GM18511 (cell line): ENCODE results near the gene BIN1.

Source experiments
- ATAC-seq: cut with Tn5 transposase; IDR thresholded peaks from one replicate; pipeline ENCODE4 v1.9.1; 2021; ENCODE audit warnings: mild to moderate bottlenecking, moderate library complexity; ENCODE audit not compliant: unreplicated experiment

Gene BIN1

DNA sequence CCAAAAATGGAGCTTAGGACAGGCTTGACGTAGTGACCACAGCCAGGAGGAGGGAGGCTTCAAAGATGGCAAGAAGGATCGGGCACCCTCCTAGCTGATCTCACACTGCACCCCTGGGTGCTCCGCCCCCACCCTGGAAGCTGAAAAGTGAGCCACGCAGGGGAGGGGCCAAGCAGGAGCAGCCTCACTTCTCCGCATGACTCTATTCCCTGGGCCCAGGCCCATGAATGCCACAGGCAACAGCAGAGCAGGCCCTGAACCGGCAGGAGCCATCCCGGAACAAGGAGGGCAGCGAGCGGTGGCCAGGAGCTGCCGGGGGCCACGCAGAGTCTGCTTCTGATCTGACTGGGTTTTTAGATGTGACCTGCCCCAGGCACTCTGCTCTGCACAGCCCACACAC lies 30.0 kb downstream of the BIN1 start:
- ATAC-seq: no peak

DNA sequence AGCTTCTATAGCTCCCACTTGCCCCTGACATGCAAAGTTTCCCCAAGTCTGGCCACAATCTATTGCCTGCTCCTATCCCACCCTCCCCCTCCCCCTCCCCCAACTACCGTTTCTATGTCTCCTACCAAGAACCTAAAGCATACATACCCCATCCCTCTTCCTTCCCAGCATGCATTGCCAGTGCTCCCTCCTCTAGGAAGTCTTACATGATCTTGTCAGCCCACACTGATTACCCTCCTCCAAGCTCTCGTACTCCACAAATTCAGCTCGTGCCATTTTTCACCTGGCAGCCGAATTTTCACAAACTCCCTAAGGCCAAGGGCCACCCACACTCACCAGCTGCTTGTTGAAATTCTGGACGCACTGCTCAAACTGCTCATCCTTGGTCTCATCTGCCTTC lies 30.7 kb downstream of the BIN1 start:
- ATAC-seq: no peak

- ATAC-seq: no peak
These were observed 31.1 kb downstream of the BIN1 start for GRCh38 chr2:127075821-127076220.

DNA sequence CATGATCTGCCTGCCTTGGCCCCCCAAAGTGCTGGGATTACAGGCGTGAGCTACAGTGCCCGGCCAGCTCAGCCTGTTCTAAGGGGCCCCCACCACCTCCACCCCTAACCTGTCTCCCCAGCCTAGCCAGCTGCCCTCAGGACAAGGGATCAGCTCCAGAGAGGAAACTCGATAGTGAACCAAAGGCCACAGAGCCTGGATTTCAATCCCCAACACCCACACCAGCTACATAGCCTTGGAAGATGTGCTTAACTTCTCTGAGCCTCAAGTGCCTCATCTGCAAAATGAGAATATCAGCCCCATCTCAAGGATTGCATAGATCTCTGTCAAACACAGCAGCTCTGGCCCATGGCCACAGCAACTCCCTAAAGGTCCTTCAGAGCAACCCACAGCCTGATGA lies 32.0 kb downstream of the BIN1 start:
- ATAC-seq: no peak

DNA sequence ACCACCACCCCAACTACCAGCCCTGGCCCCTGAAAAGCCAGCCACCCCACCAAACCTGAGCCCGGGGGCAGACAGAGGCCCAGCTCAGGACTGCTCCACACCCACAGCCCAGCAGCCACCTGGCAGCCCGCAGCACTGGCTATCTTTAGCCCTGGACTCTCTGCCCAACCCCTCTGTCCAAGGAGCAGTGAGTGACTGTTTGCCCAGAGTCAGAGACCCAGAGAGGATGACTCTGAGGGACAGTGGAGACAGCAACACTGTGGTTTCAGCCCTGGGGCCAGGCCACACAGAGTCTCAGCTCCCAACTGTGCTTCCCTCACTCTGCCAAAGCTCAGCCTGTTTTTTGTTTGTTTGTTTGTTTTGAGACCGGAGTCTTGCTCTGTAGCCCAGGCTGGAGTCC lies 32.6 kb downstream of the BIN1 start:
- no peak for ATAC-seq

GRCh38 chr2:127072970-127073369 lies 34.0 kb downstream of the BIN1 start:
- ATAC-seq: no peak

DNA sequence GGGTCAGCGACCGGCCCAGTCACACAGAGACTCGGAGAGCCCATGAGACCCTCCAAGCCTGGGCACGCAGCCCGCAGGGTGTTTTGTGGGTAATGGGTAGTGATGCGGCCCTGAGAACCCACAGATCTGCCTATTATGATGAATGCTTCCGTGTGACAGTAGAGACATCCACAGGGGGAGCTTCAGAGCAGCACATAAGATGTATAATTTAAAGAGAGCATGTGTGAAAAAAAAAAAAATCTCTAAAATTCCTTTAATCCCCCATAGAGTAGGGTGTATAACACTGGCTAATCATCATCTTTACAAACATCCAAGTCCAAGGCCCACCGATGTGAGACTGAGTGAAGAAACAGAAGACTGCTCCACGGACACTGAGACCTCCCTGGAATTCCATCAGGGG lies 34.6 kb downstream of the BIN1 start:
- ATAC-seq: no peak

- ATAC-seq: no peak
These were observed 35.0 kb downstream of the BIN1 start for GRCh38 chr2:127071901-127072328.

DNA sequence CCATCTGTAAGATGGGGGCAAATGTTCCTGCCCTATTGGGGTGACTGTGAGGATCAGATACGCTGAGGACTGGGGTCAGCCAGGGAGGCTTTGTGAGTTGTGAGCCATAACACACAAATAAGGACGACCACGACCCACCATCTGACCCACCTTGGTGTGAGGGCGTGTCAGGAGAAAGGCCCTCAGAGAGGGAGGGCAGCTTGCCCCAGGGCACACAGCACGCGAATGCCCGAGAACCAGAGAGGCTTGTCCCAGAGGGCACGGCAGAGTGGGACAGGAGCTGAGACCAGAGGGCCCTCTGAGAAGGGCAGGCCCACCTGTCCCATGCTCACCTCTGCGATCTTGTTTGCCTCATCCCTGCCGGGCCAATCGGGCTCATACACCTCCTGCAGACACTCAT lies 36.7 kb downstream of the BIN1 start:
- ATAC-seq: no peak

DNA sequence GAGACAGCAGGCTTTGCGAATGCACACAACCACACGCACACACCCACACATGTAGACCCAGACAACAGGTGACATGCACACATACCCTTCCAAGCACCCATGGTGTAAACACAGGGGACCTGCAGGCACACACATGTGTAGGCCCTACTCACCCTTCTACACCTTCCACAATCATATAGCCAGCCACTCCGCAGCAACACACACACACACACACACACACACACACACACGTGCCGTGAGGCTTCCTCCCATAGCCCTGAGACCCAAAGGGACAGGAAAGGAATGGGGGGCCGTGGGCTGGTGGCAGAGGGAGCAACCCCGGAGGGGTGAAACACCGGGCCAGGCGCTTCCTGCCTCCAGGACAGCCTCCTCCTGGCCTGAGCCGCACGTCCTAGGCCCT lies 37.4 kb downstream of the BIN1 start:
- ATAC-seq: no peak

DNA sequence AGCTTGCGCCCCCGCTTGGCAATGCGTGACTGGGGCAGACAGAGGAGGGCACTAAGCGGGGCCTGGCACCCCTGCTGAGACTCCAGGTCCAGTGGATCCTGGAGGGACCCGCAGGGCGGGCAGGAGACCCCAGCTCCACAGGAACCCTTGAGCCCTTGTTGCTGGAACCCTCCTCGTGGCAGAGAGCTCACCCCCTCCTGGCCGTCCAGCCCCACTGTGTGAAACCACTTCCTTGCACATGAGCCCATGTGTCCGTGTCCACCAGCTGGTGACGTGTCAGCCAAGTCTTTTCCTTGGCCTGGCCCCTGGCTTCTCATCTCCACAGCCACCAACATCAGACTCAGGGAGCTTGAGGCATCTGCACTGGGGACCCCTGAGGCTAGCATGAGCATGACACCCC lies 38.0 kb downstream of the BIN1 start:
- no peak for ATAC-seq

DNA sequence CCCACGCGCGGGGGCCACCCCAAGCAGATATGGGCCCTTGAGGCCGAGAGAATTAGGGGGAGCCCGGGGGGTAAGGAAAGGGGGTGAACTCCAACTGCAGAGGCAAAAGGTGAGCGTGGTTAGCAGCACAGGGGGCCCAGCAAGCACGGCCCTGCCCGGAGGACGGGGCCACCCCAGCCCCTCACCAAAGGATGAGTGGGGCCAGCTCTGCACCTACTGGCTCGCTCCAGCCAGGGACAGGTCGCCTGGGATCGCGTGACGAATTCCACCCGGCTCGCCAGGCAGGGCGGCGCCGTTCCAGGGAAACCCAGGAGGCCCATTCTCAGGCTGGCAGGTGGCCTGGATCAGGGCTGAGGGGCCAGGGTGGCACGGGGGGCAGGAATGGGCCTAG lies 38.6 kb downstream of the BIN1 start:
- ATAC-seq: no peak

DNA sequence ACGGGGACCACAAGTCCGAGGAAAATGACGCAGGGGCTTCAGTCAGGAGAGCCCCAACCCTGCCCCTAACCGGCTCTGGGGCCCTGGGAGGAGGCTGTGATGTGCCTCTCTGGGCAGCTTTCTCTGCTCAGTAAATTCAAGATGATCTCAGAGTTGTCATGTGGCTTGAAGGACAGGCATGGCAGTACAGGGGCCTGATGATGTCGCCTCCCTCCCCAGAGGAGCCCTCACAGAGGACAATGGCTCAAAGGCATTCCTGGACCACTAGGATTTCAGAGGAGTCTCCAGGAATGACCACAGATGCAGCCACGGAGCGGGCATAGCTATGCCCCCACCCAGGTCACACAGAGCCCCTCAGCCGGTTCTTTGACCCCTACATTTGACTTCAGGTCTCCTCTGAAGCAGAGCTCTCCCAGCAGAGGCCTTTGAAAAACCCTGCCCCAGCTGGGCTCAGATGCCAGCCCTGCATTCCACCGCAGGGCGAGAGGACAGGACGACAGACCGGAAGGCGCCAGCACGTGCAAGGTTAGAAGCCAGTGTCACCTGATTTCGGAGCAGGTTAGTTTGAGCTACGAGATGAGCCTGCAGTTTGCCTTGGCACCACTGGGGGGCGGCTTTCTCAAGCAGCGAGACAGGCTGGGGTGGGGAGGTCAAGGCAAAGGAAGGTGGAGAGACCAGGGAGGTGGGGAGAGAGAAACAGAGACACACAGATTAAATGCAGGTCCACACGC lies 39.2 kb downstream of the BIN1 start:
- ATAC-seq: peak; percentile 38

GRCh38 chr2:127066942-127067341 lies 40.0 kb downstream of the BIN1 start:
- no peak for ATAC-seq

DNA sequence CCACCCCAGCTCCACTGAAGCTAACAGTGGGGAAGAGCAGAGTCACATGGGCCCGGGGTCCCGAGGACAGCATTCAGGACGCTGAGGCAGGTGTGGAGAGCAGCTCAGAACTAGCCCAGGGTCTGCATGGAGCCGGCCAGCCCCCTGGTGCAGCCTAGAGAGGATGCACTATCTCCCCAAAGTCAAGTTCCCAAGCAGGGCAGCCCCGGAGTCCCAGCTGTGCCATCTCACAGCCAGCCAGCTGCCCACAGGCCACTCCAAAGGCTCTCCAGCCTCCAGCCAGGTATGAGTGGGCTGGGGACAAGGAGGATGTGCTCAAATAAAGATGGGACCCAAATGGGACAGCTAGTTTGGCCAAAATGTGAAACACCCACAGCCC lies 41.0 kb downstream of the BIN1 start:
- no peak for ATAC-seq

DNA sequence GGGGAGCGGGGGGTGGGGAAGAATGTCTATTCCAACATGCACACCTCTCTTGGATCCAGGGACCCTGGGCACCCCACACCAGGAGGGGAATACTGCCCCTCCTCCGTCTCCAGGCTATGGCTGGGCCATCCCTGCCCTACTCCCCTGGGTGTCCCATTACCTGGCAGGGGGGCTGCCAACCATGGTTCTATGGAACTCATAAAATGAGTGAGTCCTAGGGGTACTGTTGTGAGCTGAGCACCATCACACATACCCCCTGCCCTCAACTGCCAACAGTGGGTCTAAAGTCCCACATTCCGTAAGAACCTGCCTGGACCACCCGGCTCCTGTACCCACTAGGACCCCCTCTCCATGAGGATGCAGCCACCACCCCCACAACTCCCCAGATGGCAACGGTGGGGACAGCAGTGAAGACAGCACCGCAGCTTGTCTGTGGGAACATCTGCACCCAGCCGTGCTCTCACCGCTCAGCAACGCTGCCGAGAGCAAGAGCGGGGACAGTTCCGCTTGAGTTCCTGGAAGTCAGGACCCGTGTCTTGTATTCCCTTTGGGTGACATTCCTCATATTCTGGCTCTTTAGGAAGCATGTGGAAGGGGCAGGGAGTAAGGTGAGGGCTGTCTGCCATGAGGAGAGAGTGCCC lies 41.5 kb downstream of the BIN1 start:
- no peak for ATAC-seq

DNA sequence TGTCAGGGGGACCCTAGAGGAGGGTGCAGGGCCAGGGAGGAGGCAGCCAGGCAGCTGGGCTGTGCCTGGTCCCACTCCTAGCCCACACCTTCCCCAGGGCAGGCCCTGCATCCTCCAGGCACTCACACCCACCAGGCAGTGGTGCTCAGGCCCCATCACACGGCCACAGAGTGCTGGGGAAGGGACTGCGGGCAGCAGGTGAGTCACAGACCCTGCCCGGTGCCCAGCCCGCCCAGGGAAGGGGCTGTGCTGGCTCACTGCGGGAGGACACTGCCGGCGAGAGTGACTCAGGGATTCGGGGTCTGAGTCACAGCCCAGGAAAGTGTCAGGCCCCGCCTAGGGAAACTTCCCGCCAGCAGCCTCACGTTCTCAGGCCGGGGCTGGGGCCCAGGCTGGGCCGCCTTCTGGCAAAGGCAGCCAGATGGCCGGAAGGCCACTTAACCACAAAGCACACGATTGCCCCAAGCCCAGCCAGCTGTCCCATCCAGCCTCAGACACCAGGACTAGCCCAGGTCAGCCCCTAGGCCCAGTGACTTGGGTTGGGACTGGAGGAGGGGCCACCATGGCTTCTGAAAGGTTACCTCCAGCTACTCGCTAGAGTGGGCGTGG lies 42.2 kb downstream of the BIN1 start:
- peak; percentile 85 for ATAC-seq

GRCh38 chr2:127063701-127064590 lies 43.0 kb downstream of the BIN1 start:
- ATAC-seq: no peak

DNA sequence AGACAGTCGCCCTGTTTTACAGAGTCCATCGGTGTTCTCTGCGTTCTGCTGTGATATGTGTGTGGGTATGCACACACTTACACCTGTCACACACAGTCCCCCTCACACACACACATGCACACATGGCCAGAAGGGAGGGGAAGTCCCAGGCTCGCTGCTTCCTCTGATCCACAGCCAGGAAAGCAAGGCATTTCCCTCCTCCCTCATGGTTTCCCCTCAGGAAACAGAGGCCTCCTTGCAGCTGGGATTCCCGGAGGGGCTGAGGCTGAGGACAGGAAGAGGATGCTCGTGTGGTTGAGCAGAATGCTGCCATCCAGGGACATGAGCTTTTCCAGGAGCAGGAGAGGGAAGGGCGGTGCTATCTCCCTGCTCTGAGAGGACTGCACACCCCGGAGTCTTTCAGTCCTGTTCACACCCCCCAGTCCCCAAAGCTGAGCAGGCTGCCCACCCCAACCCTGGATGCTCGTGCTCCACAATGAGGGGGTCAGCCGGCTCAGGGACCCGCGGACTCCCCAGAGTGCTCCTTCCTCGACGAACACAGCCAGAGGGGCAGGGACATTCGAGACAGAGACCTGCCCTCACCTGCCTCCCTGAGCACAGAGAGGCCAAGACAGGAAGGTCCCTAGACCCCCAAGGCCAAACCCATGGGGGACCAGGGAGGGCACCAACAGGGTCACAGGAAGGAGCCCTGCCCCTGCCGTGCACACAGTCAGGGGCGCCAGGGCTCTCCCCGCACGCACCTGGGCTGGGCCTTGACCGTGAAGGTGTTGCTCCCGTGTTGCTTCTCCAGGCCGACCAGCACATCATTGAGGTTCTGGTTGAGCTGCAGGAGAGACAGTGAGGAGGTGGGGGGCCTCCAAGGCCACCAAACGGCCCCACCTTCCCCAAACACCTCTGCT lies 45.3 kb downstream of the BIN1 start:
- no peak for ATAC-seq

DNA sequence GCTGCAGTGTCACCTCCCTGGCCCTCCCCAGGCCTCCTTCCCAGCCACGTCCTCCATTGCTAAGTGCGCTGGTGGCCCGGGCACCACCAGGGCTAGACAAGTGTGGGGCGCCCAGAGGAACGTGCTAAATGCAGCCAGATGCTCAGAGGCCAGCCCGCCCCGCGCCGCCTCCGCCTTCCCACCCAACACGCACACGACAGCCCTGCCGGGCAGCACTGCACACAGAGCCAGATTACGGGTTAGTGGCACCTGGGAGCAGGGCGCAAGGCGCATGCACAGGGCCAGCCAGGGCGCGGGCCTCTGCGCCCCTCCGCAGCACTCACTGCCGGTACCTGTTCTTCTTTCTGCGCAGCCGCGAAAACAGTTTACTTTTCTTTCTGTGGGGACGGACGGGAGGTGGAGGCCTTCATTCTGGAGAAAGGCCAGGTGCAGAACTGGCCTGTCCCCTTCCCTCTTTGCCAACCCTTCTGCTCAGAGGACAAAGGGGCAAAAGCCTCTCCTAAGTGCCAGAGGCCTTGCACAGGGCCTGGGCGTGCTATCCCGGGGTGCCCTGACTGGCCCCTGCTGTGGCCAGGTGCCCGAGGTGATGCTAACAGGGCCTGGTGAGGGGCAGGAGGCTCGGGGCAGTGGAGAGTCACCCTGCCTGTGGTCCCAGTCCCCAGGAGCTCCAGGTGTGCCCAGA lies 46.5 kb downstream of the BIN1 start:
- ATAC-seq: no peak
